ENCODE data around the gene ATN1.

The ATN1 gene

GRCh38 chr12:6957741-6958608 lies 30.2 kb downstream of the ATN1 start:
- DNase-seq (ENCODE audit: low read depth, low spot score) = no peak

GRCh38 chr12:6958609-6959057 lies 30.9 kb downstream of the ATN1 start:
- no peak for DNase-seq (ENCODE audit: low read depth, low spot score)

- DNase-seq (ENCODE audit: low read depth, low spot score) = no peak
These were observed 31.5 kb downstream of the ATN1 start for GRCh38 chr12:6959058-6959804.

- DNase-seq (ENCODE audit: low read depth, low spot score) = no peak
These were observed 32.2 kb downstream of the ATN1 start for GRCh38 chr12:6959805-6960592.

GRCh38 chr12:6960593-6961277 lies 33.0 kb downstream of the ATN1 start:
- no peak for DNase-seq (ENCODE audit: low read depth, low spot score)

- DNase-seq (ENCODE audit: low read depth, low spot score) = no peak
These were observed 33.5 kb downstream of the ATN1 start for GRCh38 chr12:6961278-6961694.

GRCh38 chr12:6961695-6962284 lies 34.0 kb downstream of the ATN1 start:
- no peak for DNase-seq (ENCODE audit: low read depth, low spot score)

- no peak for DNase-seq (ENCODE audit: low read depth, low spot score)
These were observed 34.7 kb downstream of the ATN1 start for GRCh38 chr12:6962285-6963015.

- no peak for DNase-seq (ENCODE audit: low read depth, low spot score)
These were observed 35.4 kb downstream of the ATN1 start for GRCh38 chr12:6963016-6963731.

GRCh38 chr12:6963791-6964413 lies 36.1 kb downstream of the ATN1 start:
- DNase-seq (ENCODE audit: low read depth, low spot score) = no peak

GRCh38 chr12:6964605-6965025 lies 36.9 kb downstream of the ATN1 start:
- no peak for DNase-seq (ENCODE audit: low read depth, low spot score)

- DNase-seq (ENCODE audit: low read depth, low spot score) = peak; percentile 63
These were observed 37.4 kb downstream of the ATN1 start for GRCh38 chr12:6965026-6965661.

- no peak for DNase-seq (ENCODE audit: low read depth, low spot score)
These were observed 38.0 kb downstream of the ATN1 start for GRCh38 chr12:6965714-6966113.

GRCh38 chr12:6966351-6966750 lies 38.6 kb downstream of the ATN1 start:
- no peak for DNase-seq (ENCODE audit: low read depth, low spot score)

- DNase-seq (ENCODE audit: low read depth, low spot score) = no peak
These were observed 39.9 kb downstream of the ATN1 start for GRCh38 chr12:6967651-6968100.

- no peak for DNase-seq (ENCODE audit: low read depth, low spot score)
These were observed 40.7 kb downstream of the ATN1 start for GRCh38 chr12:6968426-6968825.

GRCh38 chr12:6970096-6970527 lies 42.4 kb downstream of the ATN1 start:
- no peak for DNase-seq (ENCODE audit: low read depth, low spot score)

GRCh38 chr12:6974180-6974579 lies 46.4 kb downstream of the ATN1 start:
- DNase-seq (ENCODE audit: low read depth, low spot score) = no peak
